Fibroblast of upper back skin (primary cell): ENCODE results near the gene C1orf232.

Source experiments
- DNase-seq: peaks from one replicate; pipeline ENCODE4 v3.0.0-alpha.2; 2013

C1orf232 gene

GRCh38 chr1:26122988-26123973 is 45.5 kb downstream of the C1orf232 start:
- DNase-seq = no peak

- DNase-seq = no peak
Measured at GRCh38 chr1:26121854-26122773, 46.6 kb downstream of the C1orf232 start.

GRCh38 chr1:26119892-26120608 is 48.7 kb downstream of the C1orf232 start:
- no peak for DNase-seq

GRCh38 chr1:26114165-26114927 is 54.4 kb downstream of the C1orf232 start:
- DNase-seq = no peak
